ENCODE measurements around the gene OR1E1.
"Not testable (repeated sequence)": the region's sequence is repeated elsewhere in the genome, so short reads cannot be mapped to it uniquely, and the experiment has no call there.

OR1E1 gene

GRCh38 chr17:3398310-3398709, at the start of gene OR1E1:
Gene OR1E1, minus strand, starts transcription at chr17:3398410. Its CDS starts 0 bp downstream, at chr17:3398410.
- DNase-seq, result no peak

- DNase-seq, result no peak
These were observed 49.4 kb upstream of the OR1E1 start for GRCh38 chr17:3447625-3448024.

GRCh38 chr17:3440451-3440850, 42.2 kb upstream of the OR1E1 start:
- no peak for DNase-seq

- DNase-seq, result no peak
These were observed 40.2 kb upstream of the OR1E1 start for GRCh38 chr17:3438368-3438767.

GRCh38 chr17:3433741-3434140, 35.5 kb upstream of the OR1E1 start, which contains the start of gene OR1E2:
Gene OR1E2, minus strand, starts transcription at chr17:3433841. Its CDS starts 0 bp downstream, at chr17:3433841.
- DNase-seq, result no peak

GRCh38 chr17:3433215-3433614, 35.0 kb upstream of the OR1E1 start:
- DNase-seq, result not testable (repeated sequence)

GRCh38 chr17:3418222-3418621, 20.0 kb upstream of the OR1E1 start:
- no peak for DNase-seq

GRCh38 chr17:3415610-3416009, 17.4 kb upstream of the OR1E1 start:
- no peak for DNase-seq

GRCh38 chr17:3412216-3412615, 14.0 kb upstream of the OR1E1 start:
- DNase-seq, result not testable (repeated sequence)

- DNase-seq, result no peak
These were observed 12.9 kb upstream of the OR1E1 start, which contains the start of gene OR3A3 for GRCh38 chr17:3411070-3411469. Gene OR3A3, plus strand, starts transcription at chr17:3411370.

- not testable (repeated sequence) for DNase-seq
These were observed 5.6 kb upstream of the OR1E1 start for GRCh38 chr17:3403856-3404255.

GRCh38 chr17:3401786-3402185, 3.6 kb upstream of the OR1E1 start:
- no peak for DNase-seq

- DNase-seq, result no peak
These were observed 1.8 kb upstream of the OR1E1 start for GRCh38 chr17:3400055-3400454.

- not testable (repeated sequence) for DNase-seq
These were observed 409 bp downstream of the OR1E1 start for GRCh38 chr17:3397801-3398200.

- DNase-seq, result no peak
These were observed 8.4 kb downstream of the OR1E1 start for GRCh38 chr17:3389791-3390190.

GRCh38 chr17:3385869-3386816, 12.1 kb downstream of the OR1E1 start, which contains the start of gene OR3A2:
Gene OR3A2, minus strand, starts transcription at chr17:3386308.
- no peak for DNase-seq

- no peak for DNase-seq
These were observed 16.3 kb downstream of the OR1E1 start for GRCh38 chr17:3381957-3382356.

GRCh38 chr17:3378321-3378720, 19.9 kb downstream of the OR1E1 start:
- no peak for DNase-seq

GRCh38 chr17:3371167-3371566, 27.0 kb downstream of the OR1E1 start:
- not testable (repeated sequence) for DNase-seq

All from SHP77 treated with DMSO at 0.1 percent for 48 hours (cell line).